HCT116 (cell line): ENCODE measurements around the gene ERCC4.

Experiments
- CTCF ChIP-seq, 3 experiments: fragments of 200-600 bp in 1 of 3; sonication (generic) in 1 of 3; IDR thresholded peaks in 2 of 3; conservative IDR thresholded peaks in 1 of 3; 2 replicates each; pipeline ENCODE4 v1.5.1; 2012 to 2017; ENCODE audit warnings: low read depth in 2 of 3, low read length in 2 of 3, antibody characterized with exemption in 1 of 3, borderline replicate concordance in 1 of 3, control low read depth in 1 of 3, mild to moderate bottlenecking in 1 of 3, mixed read lengths in 1 of 3, mixed run types in 1 of 3, moderate library complexity in 1 of 3; ENCODE audit not compliant: insufficient read depth in 1 of 3
- EZH2 ChIP-seq: fragments of 200-600 bp; sonication (generic); IDR thresholded peaks from 2 replicates; pipeline ENCODE4 v1.6.1; 2017; ENCODE audit warnings: antibody characterized with exemption, mixed run types
- JUND ChIP-seq: IDR thresholded peaks from 2 replicates; pipeline ENCODE4 v1.6.1; 2012
- MAX ChIP-seq: IDR thresholded peaks from 2 replicates; pipeline ENCODE4 v1.6.1; 2012
- POLR2A ChIP-seq: IDR thresholded peaks from 2 replicates; pipeline ENCODE4 v1.7.0; 2011; ENCODE audit warnings: borderline replicate concordance; ENCODE audit not compliant: insufficient read depth, insufficient read length; ENCODE audit errors: extremely low read depth
- POLR2AphosphoS5 ChIP-seq: IDR thresholded peaks from 2 replicates; pipeline ENCODE4 v1.6.1; 2011; ENCODE audit warnings: mild to moderate bottlenecking, low read depth, low read length, moderate library complexity
- REST ChIP-seq: IDR thresholded peaks from 2 replicates; pipeline ENCODE4 v1.6.1; 2012; ENCODE audit warnings: low read depth
- SIN3A ChIP-seq: IDR thresholded peaks from 2 replicates; pipeline ENCODE4 v1.6.1; 2012; ENCODE audit warnings: low read depth
- SRF ChIP-seq: IDR thresholded peaks from 2 replicates; pipeline ENCODE4 v1.6.1; 2012; ENCODE audit warnings: low read depth
- TCF7L2 ChIP-seq: IDR thresholded peaks from 2 replicates; pipeline ENCODE4 v1.7.0; 2011; ENCODE audit warnings: borderline replicate concordance, inconsistent platforms; ENCODE audit not compliant: insufficient read depth, insufficient read length; ENCODE audit errors: extremely low read depth
- ZFX ChIP-seq: fragments of 450-650 bp; IDR thresholded peaks from 2 replicates; pipeline ENCODE4 v1.6.1; 2017

GRCh38 chr16:13992322-13992721, 72.4 kb downstream of the ERCC4 start:
- TF ChIP-seq MAX = no peak
- no peak for TF ChIP-seq CTCF (IDR thresholded peaks at IDR 0.05 in 2 of 3, conservative IDR thresholded peaks at IDR 0.05 in 1 of 3; ENCODE audit: borderline replicate concordance in 1 of 3, insufficient read depth in 1 of 3, low read depth in 2 of 3, low read length in 2 of 3)
- TF ChIP-seq SRF = no peak
- no peak for TF ChIP-seq POLR2AphosphoS5
- no peak for TF ChIP-seq SIN3A
- no peak for TF ChIP-seq JUND
- no peak for TF ChIP-seq TCF7L2
- no peak for TF ChIP-seq EZH2
- no peak for TF ChIP-seq REST
- TF ChIP-seq POLR2A = no peak
- TF ChIP-seq ZFX = no peak
